Vagina (tissue), 2 donors: Measurements from ENCODE around the gene AFAP1. TPM values are rescaled to one million over a fixed set of nuclear protein-coding genes. Genes with fewer than 3 reads are reported as not detected.

Source experiments
- DNase-seq, 2 donors: peaks; one replicate each; pipeline ENCODE4 v3.0.0-alpha.2; 2017; ENCODE audit errors: extremely low spot score in 2 of 2
- H3K27ac ChIP-seq: fragments of 200-600 bp; sonication (generic); one replicate; pipeline ENCODE4 v1.5.1; 2019
- H3K27me3 ChIP-seq: fragments of 200-600 bp; sonication (generic); one replicate; pipeline ENCODE4 v1.5.1; 2019
- H3K36me3 ChIP-seq, 2 donors: fragments of 200-600 bp; sonication (generic); one replicate each; pipeline ENCODE4 v1.5.1; 2017 to 2019
- H3K4me1 ChIP-seq: fragments of 200-600 bp; sonication (generic); one replicate; pipeline ENCODE4 v1.5.1; 2019
- H3K4me3 ChIP-seq, 2 donors: fragments of 200-600 bp; sonication (generic); 1 replicate in 1 of 2; 2 replicates in 1 of 2; pipeline ENCODE4 v1.5.1; 2016 to 2019
- H3K9me3 ChIP-seq: fragments of 200-600 bp; sonication (generic); one replicate; pipeline ENCODE4 v1.5.1; 2019
- CTCF ChIP-seq, 3 experiments: fragments of 450-650 bp in 2 of 3; fragments of 200-600 bp in 1 of 3; sonication (generic) in 1 of 3; IDR thresholded peaks; one replicate each; pipeline ENCODE4 v1.5.1; 2017 to 2019; ENCODE audit warnings: antibody characterized with exemption in 3 of 3, mild to moderate bottlenecking in 2 of 3, moderate library complexity in 2 of 3
- POLR2A ChIP-seq, 2 donors: fragments of 450-650 bp; IDR thresholded peaks; one replicate each; pipeline ENCODE4 v1.6.1; 2017; ENCODE audit warnings: antibody characterized with exemption in 2 of 2, mild to moderate bottlenecking in 2 of 2, moderate library complexity in 2 of 2
- POLR2AphosphoS5 ChIP-seq, 2 donors: sonication (generic); formaldehyde crosslinking; IDR thresholded peaks; one replicate each; pipeline ENCODE4 v1.9.0; 2017; ENCODE audit warnings: antibody characterized with exemption in 2 of 2, mild to moderate bottlenecking in 2 of 2, low read depth in 1 of 2; ENCODE audit not compliant: insufficient read depth in 1 of 2
- intact Hi-C: fragments of 100-400 bp; cut with DNase I; formaldehyde crosslinking; loops from one replicate; pipeline ENCODE4 v1.15.1; 2023
- total RNA-seq: library from RNA; depleted of rRNA; stranded (reverse); fragments of >200 nt; gene quantifications from one replicate; pipeline ENCODE4 v1.2.3, GENCODE V29; 2016

The AFAP1 gene
- total RNA-seq, 1 donor from 2014 or later: 20.4 TPM

GRCh38 chr4:7814451-7814850 is 125.2 kb downstream of the AFAP1 start:
- H3K27ac ChIP-seq: no peak overlapping the region
- H3K27me3 ChIP-seq: no peaks in the 10 kb centered on the region
- H3K9me3 ChIP-seq: no peaks in the 10 kb centered on the region
- no peak for TF ChIP-seq POLR2A (IDR thresholded peaks at IDR 0.05)
- no peak for TF ChIP-seq POLR2AphosphoS5 (IDR thresholded peaks at IDR 0.05; ENCODE audit: insufficient read depth in 1 of 2, low read depth in 1 of 2)
- TF ChIP-seq CTCF (IDR thresholded peaks at IDR 0.05): no peak
- intact Hi-C loops: no loop called here
- no peak overlapping the region for H3K4me3 ChIP-seq
- no peaks in the 10 kb centered on the region for H3K4me1 ChIP-seq
- peaks cover 0 to 13% of the 10 kb centered on the region in 2 donors for H3K36me3 ChIP-seq
- no peak for DNase-seq

- no peaks in the 10 kb centered on the region for H3K27me3 ChIP-seq
- intact Hi-C loops: no loop called here
- no peak overlapping the region for H3K27ac ChIP-seq
- no peaks in the 10 kb centered on the region for H3K4me1 ChIP-seq
- no peak for DNase-seq
- peaks cover 0 to 13% of the 10 kb centered on the region in 2 donors for H3K36me3 ChIP-seq
- no peak overlapping the region for H3K4me3 ChIP-seq
- TF ChIP-seq CTCF (IDR thresholded peaks at IDR 0.05) (no peak), POLR2A (IDR thresholded peaks at IDR 0.05) (no peak), POLR2AphosphoS5 (IDR thresholded peaks at IDR 0.05; ENCODE audit: insufficient read depth in 1 of 2, low read depth in 1 of 2) (no peak)
- no peaks in the 10 kb centered on the region for H3K9me3 ChIP-seq
Observed at GRCh38 chr4:7813674-7814073, 126.0 kb downstream of the AFAP1 start.

GRCh38 chr4:7812921-7813320 is 126.7 kb downstream of the AFAP1 start:
- no peaks in the 10 kb centered on the region for H3K27me3 ChIP-seq
- no peak overlapping the region for H3K27ac ChIP-seq
- no peak for DNase-seq
- H3K4me1 ChIP-seq: peaks cover 2% of the 10 kb centered on the region
- intact Hi-C loops: no loop called here
- H3K4me3 ChIP-seq: no peak overlapping the region
- H3K9me3 ChIP-seq: no peaks in the 10 kb centered on the region
- peaks cover 0 to 13% of the 10 kb centered on the region in 2 donors for H3K36me3 ChIP-seq
- TF ChIP-seq CTCF (IDR thresholded peaks at IDR 0.05) (no peak), POLR2A (IDR thresholded peaks at IDR 0.05) (no peak), POLR2AphosphoS5 (IDR thresholded peaks at IDR 0.05; ENCODE audit: insufficient read depth in 1 of 2, low read depth in 1 of 2) (no peak)

- Histone ChIP-seq H3K36me3 (peaks cover 0 to 13% of the 10 kb centered on the region in 2 donors), H3K4me1 (peaks cover 8% of the 10 kb centered on the region), H3K27me3 (no peaks in the 10 kb centered on the region), H3K27ac (peak overlapping the region; percentile 62), H3K4me3 (peak overlapping the region in 1 of 2 donors; percentile 34), H3K9me3 (no peaks in the 10 kb centered on the region)
- intact Hi-C loops: no loop called here
- TF ChIP-seq CTCF (IDR thresholded peaks at IDR 0.05) (no peak), POLR2AphosphoS5 (IDR thresholded peaks at IDR 0.05; ENCODE audit: insufficient read depth in 1 of 2, low read depth in 1 of 2) (no peak), POLR2A (IDR thresholded peaks at IDR 0.05) (no peak)
- no peak for DNase-seq
Observed at GRCh38 chr4:7812231-7812857, 127.3 kb downstream of the AFAP1 start.

- H3K27ac ChIP-seq: peak overlapping the region; percentile 62
- peaks cover 15% of the 10 kb centered on the region for H3K4me1 ChIP-seq
- TF ChIP-seq POLR2AphosphoS5 (IDR thresholded peaks at IDR 0.05; ENCODE audit: insufficient read depth in 1 of 2, low read depth in 1 of 2) (no peak), CTCF (IDR thresholded peaks at IDR 0.05) (no peak), POLR2A (IDR thresholded peaks at IDR 0.05) (no peak)
Observed at GRCh38 chr4:7811536-7812191, 128.0 kb downstream of the AFAP1 start.

More at GRCh38 chr4:7811536-7812191, 128.0 kb downstream of the AFAP1 start:
- H3K36me3 ChIP-seq: peaks cover 0 to 13% of the 10 kb centered on the region in 2 donors
- intact Hi-C loops: no loop called here
- no peaks in the 10 kb centered on the region for H3K9me3 ChIP-seq
- no peaks in the 10 kb centered on the region for H3K27me3 ChIP-seq
- H3K4me3 ChIP-seq: peak overlapping the region in 1 of 2 donors; percentile 34
- no peak for DNase-seq
